Right lobe of liver (tissue), 4 donors: ENCODE measurements around the gene DOCK6.

Experiments used
- CTCF ChIP-seq, 4 donors: fragments of 200-600 bp in 3 of 4; fragments of 450-650 bp in 1 of 4; IDR thresholded peaks; one replicate each; pipeline versions ENCODE4 v1.5.1 to v1.8.0; 2016 to 2022; ENCODE audit warnings: antibody characterized with exemption in 4 of 4, mild to moderate bottlenecking in 2 of 4
- POLR2A ChIP-seq: fragments of 450-650 bp; IDR thresholded peaks from one replicate; pipeline ENCODE4 v1.6.1; 2017; ENCODE audit warnings: antibody characterized with exemption, mild to moderate bottlenecking
- donor health status: DM: no; HTN: no; CAD: no.
- donor health status: DM: no; HTN: no; CAD: no.
- donor health status: DM: no; HTN: yes; CAD: no.

- TF ChIP-seq POLR2A: no peak
- no peak for TF ChIP-seq CTCF (IDR thresholded peaks at IDR 0.05)
Measured at GRCh38 chr19:11179716-11180297, 82.5 kb downstream of the DOCK6 start.
